ENCODE results near the gene ADGRG2. TPM values are rescaled to one million over a fixed set of nuclear protein-coding genes. Genes with fewer than 3 reads are reported as not detected.
"Not testable (repeated sequence)": the region's sequence is repeated elsewhere in the genome, so short reads cannot be mapped to it uniquely, and the experiment has no call there.

Gene ADGRG2
- polyA plus RNA-seq, 1 donor, result 26.6 TPM

DNA sequence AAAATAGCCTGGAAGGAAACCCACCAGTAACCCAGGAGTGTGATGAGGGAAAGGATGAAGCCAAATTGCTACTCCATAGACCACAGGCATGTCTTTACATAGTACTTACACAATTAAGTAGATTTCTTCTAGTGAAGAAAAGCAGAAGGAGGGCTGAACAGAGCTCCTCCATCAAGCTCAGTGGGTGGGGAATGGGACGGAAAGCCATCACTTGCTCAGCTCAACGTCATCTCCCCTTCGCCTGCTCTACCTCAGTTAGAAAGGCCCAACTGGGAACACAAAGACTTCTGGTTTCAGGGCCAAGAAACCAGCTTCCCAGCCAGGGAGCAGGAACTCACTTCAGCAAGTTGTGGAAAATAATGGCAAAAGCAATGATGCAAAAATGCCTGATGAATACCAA is 36.6 kb downstream of the ADGRG2 start:
- DNase-seq, result no peak

DNA sequence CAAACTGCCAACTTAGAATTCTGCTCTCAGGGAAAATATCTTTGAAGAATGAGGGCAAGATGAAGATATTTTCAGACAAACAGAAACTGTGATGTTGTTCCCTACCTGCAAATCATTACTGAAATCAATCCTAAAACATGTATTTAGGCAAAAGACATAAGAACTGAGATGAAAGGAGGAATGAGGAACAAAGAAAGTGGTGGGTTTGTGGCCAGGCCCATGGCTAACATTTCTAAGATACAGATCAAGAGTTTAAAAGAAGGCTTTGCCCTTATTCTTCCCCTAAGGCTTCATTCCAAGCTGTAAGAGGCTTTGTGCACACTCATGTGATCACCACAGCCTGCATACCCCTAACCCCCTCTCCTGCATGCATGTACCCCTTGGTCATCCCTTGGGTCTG is 46.5 kb downstream of the ADGRG2 start:
- no peak for DNase-seq

DNA sequence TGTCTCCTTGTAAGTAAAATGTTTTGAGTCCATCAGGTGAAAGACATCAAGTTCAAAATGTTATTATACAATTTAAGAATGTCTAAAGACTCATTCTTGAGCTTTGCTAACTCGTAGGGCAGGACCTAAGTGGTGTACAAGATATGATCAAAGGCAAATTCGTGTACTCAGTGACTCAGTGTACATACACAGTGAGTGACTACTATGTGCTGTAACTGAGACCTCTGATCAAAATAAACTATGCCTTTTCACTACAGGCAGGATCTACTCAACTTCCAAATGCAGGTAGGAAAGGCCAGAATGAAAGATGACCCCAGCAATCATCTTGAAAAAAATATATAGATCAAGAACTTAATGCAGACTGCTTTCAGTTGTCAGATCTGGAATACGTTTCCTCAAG is 49.9 kb downstream of the ADGRG2 start:
- DNase-seq, result no peak

DNA sequence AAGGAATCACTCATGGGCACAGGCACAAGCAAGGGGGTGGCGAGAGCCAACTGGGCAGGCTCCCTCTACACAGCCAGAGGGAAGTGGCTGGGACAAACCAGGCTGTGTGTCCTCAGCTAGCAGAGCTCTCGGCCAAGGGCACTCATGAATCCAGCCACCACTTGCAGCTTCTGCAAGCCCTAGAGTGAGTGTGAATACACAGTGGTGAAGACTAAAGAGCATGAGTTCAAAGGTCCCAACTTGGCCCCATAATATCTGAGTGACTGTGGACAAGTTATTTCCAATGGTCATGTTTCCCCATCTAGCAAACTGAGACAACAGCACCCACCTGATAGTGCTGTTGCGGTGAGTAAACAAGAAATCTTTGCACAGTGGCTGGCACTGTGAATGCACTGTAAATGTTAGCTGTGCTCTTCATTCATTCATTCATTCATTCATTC is 51.7 kb downstream of the ADGRG2 start:
- no peak for DNase-seq

DNA sequence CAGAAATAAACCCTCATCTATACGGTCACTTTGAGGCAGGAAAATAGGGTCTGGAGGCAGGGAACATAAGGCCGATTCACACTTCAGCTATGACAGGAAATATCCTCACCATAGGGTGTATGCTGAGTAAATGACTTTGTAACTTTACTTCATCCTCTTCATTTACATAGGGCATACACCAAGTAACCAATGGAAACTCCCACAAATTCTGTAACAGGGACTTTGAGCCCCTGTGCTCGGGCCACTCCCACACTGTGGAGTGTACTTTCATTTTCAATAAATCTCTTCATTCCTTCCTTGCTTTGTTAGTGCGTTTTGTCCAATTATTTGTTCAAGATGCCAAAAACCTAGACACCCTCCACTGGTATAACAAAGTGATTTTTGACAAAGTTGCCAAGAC is 55.3 kb downstream of the ADGRG2 start:
- DNase-seq, result not testable (repeated sequence)

DNA sequence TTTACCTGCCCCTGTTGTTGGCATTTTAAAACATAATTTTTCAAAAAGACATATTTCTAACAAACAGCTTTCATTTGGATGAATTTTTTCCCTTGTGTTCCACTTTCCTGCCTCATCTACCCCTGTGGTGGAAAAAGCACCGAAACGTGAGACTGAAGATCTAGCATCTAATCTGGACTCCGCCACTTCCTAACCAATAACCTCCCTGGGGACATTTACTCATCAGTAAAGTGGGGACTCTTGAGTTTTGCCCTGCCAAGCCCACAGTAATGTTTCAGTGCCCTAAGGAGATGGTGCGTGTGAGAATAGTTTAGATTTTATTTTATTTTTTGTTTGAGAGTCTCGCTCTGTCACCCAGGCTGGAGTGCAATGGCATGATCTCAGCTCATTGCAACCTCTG is 56.7 kb downstream of the ADGRG2 start:
- no peak for DNase-seq

DNA sequence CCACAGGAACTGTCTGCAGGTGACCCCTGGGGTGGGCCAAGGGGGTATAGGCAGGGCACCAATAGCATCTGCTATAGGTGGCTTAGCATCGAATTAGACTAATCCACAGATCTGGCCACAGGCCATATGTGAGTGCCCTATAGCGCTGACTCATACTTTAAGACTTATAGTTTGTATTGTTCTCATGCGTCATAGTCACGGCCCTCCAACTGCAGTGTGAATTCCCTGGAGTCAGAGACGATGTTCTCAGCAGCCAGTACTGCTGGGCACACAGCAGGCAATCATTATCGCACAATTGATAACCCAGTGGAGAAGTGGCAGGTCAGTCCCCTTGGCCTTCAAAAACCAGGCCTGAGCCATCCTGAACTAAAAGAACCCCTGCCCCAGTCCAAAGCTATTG is 58.1 kb downstream of the ADGRG2 start:
- no peak for DNase-seq

DNA sequence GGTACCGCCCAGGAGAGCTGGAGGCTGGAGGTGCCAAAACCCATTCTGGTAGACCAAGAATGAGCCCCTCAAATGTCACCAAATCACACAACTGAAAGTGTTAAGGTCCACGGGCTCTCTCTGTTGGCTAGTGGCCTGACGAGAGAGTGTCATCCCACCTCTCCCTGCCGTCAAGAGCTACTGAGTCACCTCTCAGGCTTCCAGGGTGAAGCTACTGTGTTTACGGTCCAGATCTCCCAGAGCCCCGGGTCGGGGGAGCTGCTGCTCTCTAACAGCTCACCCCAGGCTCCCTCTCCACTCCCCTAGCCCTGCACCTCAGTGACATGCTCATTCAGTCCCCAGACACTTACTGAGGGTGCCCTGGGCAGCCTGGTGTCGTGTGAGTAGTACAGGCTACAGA is 59.2 kb downstream of the ADGRG2 start:
- DNase-seq, result no peak

DNA sequence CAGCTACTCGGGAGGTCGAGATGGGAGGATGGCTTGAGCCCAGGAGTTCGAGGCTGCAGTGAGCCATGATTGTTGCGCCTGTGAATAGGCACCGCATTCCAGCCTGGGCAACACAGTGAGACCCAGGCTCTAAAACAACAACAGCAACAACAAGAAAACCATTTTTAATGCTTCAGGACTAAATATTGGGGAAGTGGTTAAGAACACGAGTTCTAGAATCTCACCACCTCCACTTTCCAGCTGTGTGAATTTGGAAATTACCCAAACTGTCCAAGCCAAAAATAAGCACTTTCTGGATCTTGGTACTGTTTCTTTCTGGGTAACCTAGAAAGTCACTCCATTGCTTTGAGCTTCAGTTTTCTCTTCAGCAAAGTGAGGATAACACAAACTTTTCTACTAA is 63.2 kb downstream of the ADGRG2 start:
- DNase-seq, result no peak

DNA sequence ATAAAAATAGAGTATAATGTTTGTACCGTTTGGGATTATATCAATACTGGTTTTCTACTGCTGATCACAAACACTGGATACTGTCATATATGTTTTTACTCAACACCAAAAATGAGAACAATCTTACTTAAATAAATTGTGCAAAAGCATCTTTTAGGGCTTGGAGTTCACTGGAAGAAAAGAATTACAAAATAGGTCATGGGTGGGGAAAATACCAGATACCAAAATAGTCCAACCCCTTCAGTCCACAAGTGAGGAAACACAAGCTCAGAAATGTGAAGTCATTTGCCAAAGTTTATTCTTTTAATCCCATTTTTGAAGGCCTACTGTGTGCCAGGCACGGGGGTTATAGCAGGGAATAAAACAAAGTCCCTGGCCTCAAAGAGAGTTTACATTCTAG is 64.4 kb downstream of the ADGRG2 start:
- no peak for DNase-seq

DNA sequence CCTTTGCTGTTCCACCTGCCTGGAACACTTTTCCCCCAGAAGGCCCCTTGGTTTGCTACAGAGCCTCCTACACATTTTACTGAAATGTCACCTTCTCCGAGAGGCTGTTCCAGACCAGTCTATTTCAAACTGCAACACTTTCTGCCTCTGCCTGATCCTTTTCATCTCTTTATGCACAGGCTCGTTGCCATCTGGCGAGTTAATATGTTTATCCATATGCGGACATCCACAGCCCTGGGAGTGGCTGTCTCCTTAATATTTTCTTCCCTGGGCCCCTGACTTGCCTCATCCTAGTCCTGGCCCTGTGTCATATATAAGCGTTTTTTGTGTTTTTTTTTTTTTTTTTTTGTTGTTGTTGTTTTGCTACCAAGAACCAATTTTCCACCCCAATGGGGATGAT is 73.2 kb downstream of the ADGRG2 start:
- DNase-seq, result no peak

DNA sequence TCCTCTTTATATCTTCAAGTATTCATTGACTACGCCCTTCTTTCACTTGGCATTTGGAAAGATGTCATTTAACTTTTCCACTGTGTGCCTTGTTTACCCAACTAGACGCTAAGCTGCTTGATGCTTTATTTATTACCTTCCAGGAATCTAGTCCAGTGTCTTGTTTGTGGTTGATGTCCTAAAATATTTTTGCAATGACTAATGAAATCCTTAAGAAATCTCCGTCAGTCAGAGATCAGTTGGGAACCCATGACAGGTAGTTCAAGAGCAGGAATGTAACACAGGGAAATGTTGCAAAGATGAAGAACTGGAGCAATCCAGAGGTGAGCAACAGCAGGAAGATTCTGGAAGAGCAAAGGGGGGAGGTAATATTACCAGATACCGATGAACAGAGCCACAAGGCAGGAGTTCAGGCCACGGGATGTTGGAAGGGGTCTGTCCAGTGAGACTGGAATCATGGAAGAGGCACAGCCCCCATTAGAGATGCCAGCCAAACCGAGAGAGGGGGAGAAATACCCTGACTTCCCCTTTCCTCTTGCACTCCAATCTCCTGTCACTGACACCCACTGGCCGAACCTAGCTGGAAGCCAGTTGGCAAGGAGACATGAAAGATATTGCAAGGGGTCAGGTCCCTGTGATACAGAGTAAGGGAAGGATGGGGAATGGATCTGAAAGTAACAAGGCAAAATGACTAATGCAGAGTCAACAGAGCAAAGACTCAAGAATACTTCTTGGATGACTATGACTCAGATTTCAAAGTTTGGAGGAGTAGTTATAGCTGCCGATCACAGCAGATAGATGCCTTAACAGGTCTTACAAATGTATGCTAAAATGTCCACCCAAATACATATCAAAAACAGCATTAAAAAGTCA is 75.7 kb downstream of the ADGRG2 start:
- DNase-seq, result no peak

DNA sequence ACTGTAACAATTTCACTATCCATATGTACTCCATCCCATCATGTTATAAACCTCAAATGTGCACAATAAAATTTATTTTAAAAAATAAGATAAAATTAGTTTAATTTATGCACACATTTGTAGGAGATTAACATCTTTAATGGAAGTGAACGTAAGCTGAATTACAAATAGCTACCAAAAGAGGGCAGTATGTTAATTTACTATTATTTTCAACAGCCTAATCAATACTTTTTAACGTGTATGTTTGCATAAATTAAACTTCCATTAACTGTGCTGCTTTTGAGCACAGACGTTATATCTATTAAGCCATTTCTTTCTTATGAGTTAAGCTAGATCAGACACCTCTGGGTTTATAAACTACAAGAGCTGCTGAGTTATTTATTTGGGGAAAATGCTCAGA is 81.9 kb downstream of the ADGRG2 start:
- DNase-seq, result no peak

DNA sequence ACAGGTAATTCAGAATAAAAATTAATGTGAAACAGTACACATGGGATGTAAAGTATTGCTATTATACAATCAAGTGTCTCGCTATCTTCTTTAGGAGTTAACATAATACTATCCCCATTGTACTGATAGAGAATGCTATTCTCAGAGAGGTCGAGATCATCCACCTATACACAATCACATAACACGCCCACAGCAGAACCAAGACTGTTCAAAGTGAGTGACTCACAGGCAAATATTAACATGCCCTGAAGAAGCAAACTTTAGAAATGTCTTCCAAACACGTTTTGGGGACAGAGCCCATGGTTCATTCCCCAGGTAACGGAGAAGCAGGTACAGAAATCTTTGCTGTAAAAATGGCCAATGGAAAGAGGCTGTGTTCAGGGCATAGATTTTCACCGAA is 88.2 kb downstream of the ADGRG2 start:
- DNase-seq, result no peak

DNA sequence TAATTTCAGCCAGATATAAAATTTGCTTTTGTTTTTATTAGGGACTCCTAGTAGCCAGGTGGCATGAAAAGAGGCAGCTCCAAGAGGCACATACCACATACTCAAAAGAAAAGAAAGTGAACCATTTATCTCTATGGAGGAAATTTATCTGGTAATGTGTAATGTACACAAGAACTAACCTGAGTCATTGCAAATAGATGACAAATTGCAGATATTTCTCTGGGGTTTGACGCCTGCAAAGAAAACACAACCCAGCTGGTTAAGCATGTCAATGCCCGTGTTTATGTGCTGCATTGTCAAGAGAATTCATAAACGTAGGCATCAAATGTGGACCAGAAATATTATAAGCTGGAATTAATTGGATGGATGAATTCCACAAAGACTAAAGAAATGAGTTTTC is 91.5 kb downstream of the ADGRG2 start:
- DNase-seq, result no peak

DNA sequence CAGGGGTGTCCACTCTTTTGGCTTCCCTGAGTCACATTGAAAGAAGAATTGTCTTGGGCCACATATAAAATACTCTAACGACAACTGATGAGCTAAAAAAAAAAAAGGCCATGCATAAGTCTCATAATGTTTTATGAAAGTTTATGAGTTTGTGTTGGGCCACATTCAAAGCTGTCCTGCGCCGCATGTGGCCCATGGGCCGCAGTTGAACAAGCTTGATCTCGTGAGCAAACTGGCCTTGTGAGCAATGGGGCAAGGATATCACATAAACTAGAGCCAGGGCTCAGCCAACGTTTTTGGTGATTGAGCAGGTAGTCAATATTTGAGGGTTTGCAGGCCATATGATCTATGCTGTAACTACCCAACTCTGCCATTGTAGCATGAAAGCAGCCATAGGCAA is 93.7 kb downstream of the ADGRG2 start:
- DNase-seq, result no peak

DNA sequence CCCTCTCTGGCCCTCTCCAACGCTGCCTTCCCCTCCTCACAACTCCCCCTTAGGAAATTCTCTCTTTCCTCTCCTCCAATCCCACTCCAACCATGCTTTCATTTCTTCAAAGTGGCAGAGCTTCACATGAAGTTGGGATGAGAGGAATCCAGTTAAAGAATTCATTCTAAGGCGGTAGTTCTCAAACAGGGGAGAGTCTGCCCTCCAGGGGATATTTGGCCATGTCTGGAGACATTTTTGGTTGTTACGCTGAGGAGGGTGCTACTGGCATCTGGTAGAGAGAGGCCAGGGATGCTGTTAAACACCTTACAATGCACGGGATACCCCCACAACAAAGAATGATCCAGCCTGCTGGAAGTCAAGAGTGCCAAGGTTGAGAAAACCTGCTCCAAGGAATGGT is 97.9 kb downstream of the ADGRG2 start:
- no peak for DNase-seq

DNA sequence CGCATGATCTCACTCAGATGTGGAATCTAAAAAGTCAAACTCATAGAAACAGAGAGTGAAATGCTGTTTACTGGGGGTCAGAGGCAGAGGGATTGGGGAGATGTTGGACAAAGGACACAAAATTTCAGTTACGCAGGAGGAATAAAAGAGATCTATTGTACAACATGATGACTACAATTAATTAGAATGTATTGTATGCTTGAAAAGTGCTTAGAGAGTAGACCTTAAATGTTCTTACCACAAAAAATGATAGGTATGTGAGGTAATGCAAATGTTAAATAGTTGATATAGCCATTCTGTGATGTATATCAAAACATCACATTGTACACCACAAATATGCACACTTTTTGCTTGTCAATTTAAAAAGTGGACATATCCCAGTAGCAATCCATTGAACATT is 102.3 kb downstream of the ADGRG2 start:
- no peak for DNase-seq

DNA sequence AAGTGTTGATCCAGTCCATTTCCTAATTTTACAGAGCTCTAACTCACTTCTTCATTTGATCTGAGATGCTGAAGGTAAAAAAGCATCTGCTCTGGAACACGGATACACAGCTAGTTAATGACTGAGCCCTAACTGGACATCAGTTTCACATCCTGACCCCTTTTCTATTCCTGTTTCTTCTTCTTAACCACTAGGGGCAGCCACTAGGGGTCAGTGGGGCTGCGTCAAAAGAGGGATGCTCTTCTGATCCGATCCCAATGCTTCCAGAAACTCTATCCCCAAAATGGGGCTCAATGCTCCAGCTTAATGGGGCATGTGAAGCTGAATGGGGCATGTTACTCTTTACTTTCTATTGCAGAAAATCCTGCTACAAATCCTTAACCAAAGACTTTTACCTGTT is 105.0 kb downstream of the ADGRG2 start:
- peak; percentile 19 for DNase-seq

DNA sequence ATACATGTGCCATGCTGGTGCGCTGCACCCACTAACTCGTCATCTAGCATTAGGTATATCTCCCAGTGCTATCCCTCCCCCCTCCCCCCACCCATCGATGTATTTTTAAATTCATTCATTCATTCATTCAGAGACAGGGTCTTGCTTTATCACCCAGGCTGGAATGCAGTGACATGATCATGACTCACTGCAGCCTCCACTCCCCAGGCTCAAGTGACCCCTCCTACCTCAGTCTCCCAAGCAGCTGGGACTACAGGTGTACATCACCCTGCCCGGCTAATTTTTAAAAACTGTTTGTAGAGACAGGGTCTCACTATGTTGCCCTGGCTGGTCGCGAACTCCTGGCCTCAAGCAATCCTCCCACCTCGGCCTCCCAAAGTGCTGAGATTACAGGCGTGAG is 105.7 kb downstream of the ADGRG2 start:
- DNase-seq, result not testable (repeated sequence)

DNA sequence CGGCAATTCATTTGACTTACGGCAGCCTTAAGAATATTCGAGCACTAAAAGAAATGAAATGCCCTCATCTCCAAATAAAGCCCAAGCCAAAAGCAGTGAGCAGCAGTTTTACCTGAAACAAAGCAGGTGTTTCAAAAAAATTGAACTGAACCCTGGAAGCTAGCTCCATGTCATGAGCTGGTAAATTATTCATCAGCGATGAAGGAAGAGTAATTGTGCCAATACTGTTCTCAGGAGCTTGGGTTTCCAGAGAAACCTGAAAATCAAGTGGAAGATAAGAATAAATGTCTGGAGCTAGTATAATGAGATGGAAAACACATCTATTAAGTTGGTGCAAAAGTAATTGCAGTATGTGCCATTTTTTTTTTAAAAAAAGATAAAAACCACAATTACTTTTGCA is 114.4 kb downstream of the ADGRG2 start:
- DNase-seq, result no peak

DNA sequence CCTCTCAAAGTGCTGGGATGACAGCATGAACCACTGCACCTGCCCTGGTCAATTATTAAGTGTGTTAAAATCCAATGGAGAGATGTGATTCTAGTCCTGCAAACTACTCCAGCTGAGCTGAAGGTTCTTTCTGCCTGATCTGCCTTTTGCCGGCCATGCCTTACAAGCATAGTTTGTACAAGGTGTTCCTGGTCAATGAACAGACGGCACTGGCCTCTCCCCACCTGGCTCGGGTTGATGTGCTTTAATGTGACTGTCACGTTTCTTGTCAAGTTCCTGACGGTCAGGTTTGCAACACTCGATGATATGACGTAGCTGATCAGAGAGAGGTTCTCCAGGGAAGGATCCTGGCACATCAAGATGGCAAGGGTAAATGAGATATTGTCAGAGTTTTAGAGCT is 115.3 kb downstream of the ADGRG2 start:
- DNase-seq, result no peak

DNA sequence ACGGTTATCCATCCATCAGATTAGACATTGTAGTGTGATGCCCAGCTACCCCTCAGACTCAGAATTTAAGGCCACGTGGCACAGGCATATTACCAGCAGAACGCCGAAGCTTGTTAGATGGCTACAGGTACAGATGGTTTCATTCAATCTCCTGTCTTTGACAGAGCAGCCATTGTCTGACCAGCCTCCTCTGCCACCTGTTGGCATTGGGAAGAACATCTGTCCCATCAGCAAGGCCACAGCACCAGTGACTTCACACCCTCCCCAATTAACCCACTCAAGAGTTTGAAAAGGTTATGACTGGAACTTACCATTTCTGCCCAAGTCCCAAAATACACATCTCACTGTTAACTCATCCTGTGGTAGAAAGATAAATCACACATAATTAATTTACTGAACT is 116.4 kb downstream of the ADGRG2 start:
- no peak for DNase-seq

DNA sequence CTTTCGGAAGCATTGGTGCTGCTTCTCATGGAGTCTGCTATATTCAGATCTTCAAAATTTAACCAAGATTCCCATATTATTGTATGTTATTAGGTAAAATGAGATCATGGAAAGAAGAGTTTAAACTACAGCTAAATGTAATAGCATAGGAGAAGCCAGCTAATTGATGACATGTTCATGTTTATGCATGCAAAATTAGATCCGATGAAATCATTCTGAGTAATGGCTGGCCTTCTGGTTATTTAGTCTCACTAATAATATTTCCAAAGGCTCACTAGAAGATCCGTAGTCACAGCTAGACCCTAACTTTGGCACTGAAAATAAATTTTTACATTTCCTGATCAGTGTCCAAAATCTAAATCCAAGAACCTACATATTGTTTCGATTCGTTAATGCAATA is 118.5 kb downstream of the ADGRG2 start:
- no peak for DNase-seq

DNA sequence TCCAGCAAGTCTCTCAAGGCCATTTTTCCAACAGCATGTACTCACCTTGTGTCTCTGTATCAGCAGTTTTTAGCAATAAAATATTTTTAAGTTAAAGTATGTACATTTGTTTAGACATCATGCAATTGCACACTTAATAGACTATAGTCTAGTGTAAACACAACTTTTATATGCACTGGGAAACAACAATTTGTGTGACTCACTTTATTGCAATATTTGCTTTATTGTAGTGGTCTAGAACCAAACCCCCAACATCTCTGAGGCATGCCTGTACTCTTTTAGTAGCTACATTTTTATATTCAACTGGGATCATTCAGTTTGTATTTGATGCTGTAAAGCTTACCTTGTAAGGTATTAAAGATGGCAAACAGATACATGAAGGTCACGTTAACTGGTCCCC is 123.6 kb downstream of the ADGRG2 start:
- DNase-seq, result no peak

Measured in left kidney (tissue), 2 donors.